A673 (cell line): Measurements from ENCODE around the gene BICD1. TPM values are rescaled to one million over a fixed set of nuclear protein-coding genes. Genes with fewer than 3 reads are reported as not detected.

Experiments
- BruUV-seq: library from RNA; stranded (reverse); fragments of 400-500 nt; replicated peaks from 2 replicates; lab custom pipeline; 2021; lab: Mats Ljungman, UMichigan
- CTCF ChIA-PET: fragments of 300-600 bp; sonication (Branson Sonifier 250); formaldehyde crosslinking; loops from one replicate; lab custom pipeline; 2022; ENCODE audit warnings: antibody characterized with exemption; lab: Charles Lee
- POLR2A ChIA-PET: fragments of 300-600 bp; sonication (Branson Sonifier 250); formaldehyde crosslinking; loops from one replicate; lab custom pipeline; 2022; ENCODE audit warnings: antibody characterized with exemption; ENCODE audit not compliant: low non-redundant PET; lab: Charles Lee
- DNase-seq: peaks from one replicate; pipeline ENCODE4 v3.0.0-alpha.2; 2015; ENCODE audit warnings: low spot score
- H3K27ac ChIP-seq: fragments of 200-600 bp; sonication (generic); 2 replicates; pipeline ENCODE4 v1.5.1; 2016; ENCODE audit warnings: mixed run types, low read depth, mild to moderate bottlenecking, mixed read lengths, antibody characterized with exemption, low read length; ENCODE audit not compliant: poor library complexity, severe bottlenecking
- H3K27me3 ChIP-seq: fragments of 200-600 bp; sonication (generic); replicated peaks from 2 replicates; pipeline ENCODE4 v1.6.1; 2017; ENCODE audit warnings: mixed run types, low read depth, mild to moderate bottlenecking, mixed read lengths, antibody characterized with exemption, low read length; ENCODE audit not compliant: insufficient read depth, poor library complexity
- H3K36me3 ChIP-seq: fragments of 200-600 bp; sonication (generic); 2 replicates; pipeline ENCODE4 v1.6.1; 2016; ENCODE audit warnings: mixed run types, mild to moderate bottlenecking, mixed read lengths, antibody characterized with exemption, low read length; ENCODE audit not compliant: insufficient read depth, poor library complexity, severe bottlenecking
- H3K4me1 ChIP-seq: fragments of 200-600 bp; sonication (generic); 2 replicates; pipeline ENCODE4 v1.6.1; 2017; ENCODE audit warnings: mixed run types, mild to moderate bottlenecking, mixed read lengths, antibody characterized with exemption, low read length; ENCODE audit not compliant: insufficient read depth, poor library complexity, severe bottlenecking
- H3K4me3 ChIP-seq: fragments of 200-600 bp; sonication (generic); 2 replicates; pipeline ENCODE4 v1.5.1; 2016; ENCODE audit warnings: low read depth, mixed run types, mild to moderate bottlenecking, mixed read lengths, low read length; ENCODE audit not compliant: poor library complexity, severe bottlenecking
- H3K9me3 ChIP-seq: fragments of 200-600 bp; sonication (generic); 2 replicates; pipeline ENCODE4 v1.6.1; 2016; ENCODE audit warnings: mixed run types, low read depth, mild to moderate bottlenecking, mixed read lengths, antibody characterized with exemption, low read length; ENCODE audit not compliant: poor library complexity, severe bottlenecking
- EZH2 ChIP-seq: fragments of 200-600 bp; sonication (generic); IDR thresholded peaks from 2 replicates; pipeline ENCODE4 v1.6.1; 2017; ENCODE audit warnings: borderline replicate concordance, low read depth, mild to moderate bottlenecking, mixed read lengths, antibody characterized with exemption, low read length; ENCODE audit not compliant: poor library complexity, severe bottlenecking
- intact Hi-C: fragments of 100-400 bp; cut with micrococcal nuclease; formaldehyde crosslinking; loops from one replicate; pipeline ENCODE4 v1.10.0; 2022; ENCODE audit not compliant: unreplicated experiment
- total RNA-seq: library from RNA; stranded (reverse); gene quantifications from 2 replicates; pipeline ENCODE4 v1.2.3, GENCODE V29; 2021
- TF ChIP-seq, protein P1 (sequence below): fragments of 300-800, 200-600 bp; sonication (generic); conservative IDR thresholded peaks from 2 replicates; pipeline ENCODE4 v1.5.1; 2017; ENCODE audit warnings: low read depth, mild to moderate bottlenecking, antibody characterized with exemption, low read length, moderate library complexity, mixed read lengths

The BICD1 gene
- total RNA-seq, 1 experiment from 2014 or later: 50.2 TPM

DNA sequence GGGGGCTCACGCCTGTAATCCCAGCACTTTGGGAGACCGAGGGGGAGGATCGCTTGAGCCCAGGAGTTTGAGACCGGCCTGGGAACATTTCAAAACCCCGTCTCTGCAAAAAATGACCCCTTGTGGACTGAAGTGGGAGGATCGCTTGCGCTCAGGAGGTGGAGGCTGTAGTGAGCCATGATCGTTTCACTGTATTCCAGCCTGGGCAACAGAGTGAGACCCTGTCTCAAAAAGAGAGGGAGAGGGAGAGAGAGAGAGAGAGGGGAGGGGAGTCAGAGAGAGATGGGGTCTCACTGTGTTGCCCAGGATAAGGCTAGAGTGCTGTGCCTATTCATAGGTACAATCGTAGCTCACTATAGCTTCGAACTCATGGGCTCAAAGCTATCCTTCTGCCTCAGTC lies 295.5 kb downstream of the BICD1 start:
- POLR2A ChIA-PET: no interaction called here
- Histone ChIP-seq H3K9me3 (no peaks in the 10 kb centered on the region), H3K27ac (no peak overlapping the region), H3K4me1 (no peaks in the 10 kb centered on the region), H3K4me3 (no peak overlapping the region), H3K36me3 (no peaks in the 10 kb centered on the region), H3K27me3 (peaks cover 9% of the 10 kb centered on the region)
- intact Hi-C loops: no loop called here
- no peak for TF ChIP-seq EZH2
- TF ChIP-seq, protein P1, sequence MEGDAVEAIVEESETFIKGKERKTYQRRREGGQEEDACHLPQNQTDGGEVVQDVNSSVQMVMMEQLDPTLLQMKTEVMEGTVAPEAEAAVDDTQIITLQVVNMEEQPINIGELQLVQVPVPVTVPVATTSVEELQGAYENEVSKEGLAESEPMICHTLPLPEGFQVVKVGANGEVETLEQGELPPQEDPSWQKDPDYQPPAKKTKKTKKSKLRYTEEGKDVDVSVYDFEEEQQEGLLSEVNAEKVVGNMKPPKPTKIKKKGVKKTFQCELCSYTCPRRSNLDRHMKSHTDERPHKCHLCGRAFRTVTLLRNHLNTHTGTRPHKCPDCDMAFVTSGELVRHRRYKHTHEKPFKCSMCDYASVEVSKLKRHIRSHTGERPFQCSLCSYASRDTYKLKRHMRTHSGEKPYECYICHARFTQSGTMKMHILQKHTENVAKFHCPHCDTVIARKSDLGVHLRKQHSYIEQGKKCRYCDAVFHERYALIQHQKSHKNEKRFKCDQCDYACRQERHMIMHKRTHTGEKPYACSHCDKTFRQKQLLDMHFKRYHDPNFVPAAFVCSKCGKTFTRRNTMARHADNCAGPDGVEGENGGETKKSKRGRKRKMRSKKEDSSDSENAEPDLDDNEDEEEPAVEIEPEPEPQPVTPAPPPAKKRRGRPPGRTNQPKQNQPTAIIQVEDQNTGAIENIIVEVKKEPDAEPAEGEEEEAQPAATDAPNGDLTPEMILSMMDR: no peak
- no peak for DNase-seq
- CTCF ChIA-PET: no interaction called here
- no TSS peak for BruUV-seq

DNA sequence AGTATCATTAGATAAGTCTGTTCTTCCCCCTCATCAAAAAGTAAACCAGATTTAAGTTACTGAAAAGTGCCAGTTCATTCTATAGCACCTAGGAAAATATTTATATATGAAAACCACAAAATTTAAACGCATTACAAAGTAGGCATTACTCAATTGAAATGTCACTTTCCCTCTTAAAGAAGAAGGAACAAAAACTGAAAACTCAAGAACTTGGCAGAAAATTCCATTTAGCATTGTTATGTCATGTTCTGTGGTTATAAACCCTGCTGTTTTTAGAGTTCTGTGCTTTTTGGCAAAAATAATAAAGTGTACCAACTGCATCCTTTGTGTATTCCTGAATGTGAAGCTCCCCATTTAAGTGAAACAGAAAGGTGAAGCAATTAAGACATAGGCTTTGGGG lies 296.3 kb downstream of the BICD1 start:
- Histone ChIP-seq H3K4me3 (no peak overlapping the region), H3K4me1 (no peaks in the 10 kb centered on the region), H3K9me3 (no peaks in the 10 kb centered on the region), H3K27me3 (peaks cover 9% of the 10 kb centered on the region), H3K36me3 (no peaks in the 10 kb centered on the region), H3K27ac (no peak overlapping the region)
- intact Hi-C loops: no loop called here
- DNase-seq: no peak
- POLR2A ChIA-PET: no interaction called here
- CTCF ChIA-PET: no interaction called here
- no TSS peak for BruUV-seq
- no peak for TF ChIP-seq EZH2
- TF ChIP-seq, protein P1: no peak

DNA sequence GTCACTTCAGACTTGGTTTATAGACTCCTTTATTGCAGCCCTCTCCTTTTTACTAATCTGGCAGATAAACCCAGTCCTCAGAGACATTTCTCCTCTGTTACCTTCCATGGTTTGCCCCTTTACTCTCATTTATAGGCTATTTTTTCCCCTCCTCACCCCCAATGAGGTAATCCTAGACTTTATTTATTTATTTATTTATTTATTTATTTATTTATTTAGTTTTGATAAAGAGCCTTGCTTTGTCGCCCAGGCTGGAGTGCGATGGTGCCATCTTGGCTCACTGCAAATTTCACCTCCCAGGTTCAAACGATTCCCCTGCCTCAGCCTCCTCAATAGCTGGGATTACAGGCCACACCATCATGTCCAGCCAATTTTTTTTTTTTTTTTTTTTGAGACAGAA lies 301.1 kb downstream of the BICD1 start:
- TF ChIP-seq, protein P1: no peak
- no peak for TF ChIP-seq EZH2
- no peak for DNase-seq
- Histone ChIP-seq H3K27ac (no peak overlapping the region), H3K27me3 (no peaks in the 10 kb centered on the region), H3K36me3 (no peaks in the 10 kb centered on the region), H3K4me1 (no peaks in the 10 kb centered on the region), H3K9me3 (no peaks in the 10 kb centered on the region), H3K4me3 (no peak overlapping the region)
- CTCF ChIA-PET: no interaction called here
- intact Hi-C loops: no loop called here
- POLR2A ChIA-PET: no interaction called here
- BruUV-seq: no TSS peak
